Measurements from ENCODE around the gene AGPAT4. TPM values are rescaled to one million over a fixed set of nuclear protein-coding genes. Genes with fewer than 3 reads are reported as not detected.
"Not testable (repeated sequence)": the region's sequence is repeated elsewhere in the genome, so short reads cannot be mapped to it uniquely, and the experiment has no call there.

The AGPAT4 gene
- total RNA-seq, 6 experiments from 2014 or later = 0.42 to 1.7 (median 0.78) TPM

DNA sequence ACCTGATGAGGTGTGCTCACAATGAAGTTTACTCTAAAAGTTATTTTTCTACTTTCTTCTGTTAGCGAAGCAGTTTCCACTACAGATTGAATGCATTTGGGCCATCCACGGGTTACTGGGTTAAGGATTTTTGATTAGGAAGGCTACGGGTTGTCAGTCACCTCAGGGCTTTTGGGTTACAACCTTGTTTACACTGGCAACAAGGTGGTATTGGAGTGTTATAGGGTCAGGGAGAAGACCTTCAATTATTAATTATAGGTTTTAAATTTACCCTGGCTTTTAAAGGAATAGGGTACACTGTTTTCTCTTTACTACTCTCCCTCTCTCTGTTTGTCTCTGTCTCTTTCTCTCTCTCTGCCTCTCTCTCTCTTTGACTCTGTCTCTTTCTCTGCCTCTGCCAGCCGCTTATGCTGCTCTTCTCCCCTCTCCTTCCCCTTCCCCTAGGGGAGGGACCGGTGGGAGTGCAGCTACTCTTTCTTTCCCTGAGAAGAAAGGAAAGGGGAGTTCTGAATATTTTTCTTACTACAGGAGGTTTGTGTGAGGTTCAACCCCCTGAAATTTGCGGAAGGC is 40.2 kb upstream of the AGPAT4 start:
- H3K4me1 ChIP-seq = no peaks in the 10 kb centered on the region
- ATAC-seq (no peak), DNase-seq (no peak)
- intact Hi-C loops (cut with DNase I) = no loop called here
- H3K9me3 ChIP-seq = no peaks in the 10 kb centered on the region
- WGBS (ENCODE audit: insufficient coverage, low coverage, low lambda C conversion rate, missing lambda C conversion rate) = 61% methylated on average over 6 of the region's 6 CpGs
- no peaks in the 10 kb centered on the region for H3K36me3 ChIP-seq
- H3K27me3 ChIP-seq = no peaks in the 10 kb centered on the region
- no peak overlapping the region for H3K27ac ChIP-seq
- no peak overlapping the region for H3K4me3 ChIP-seq
- no peak for TF ChIP-seq POLR2A (IDR thresholded peaks at IDR 0.05)
- TF ChIP-seq, protein P1, sequence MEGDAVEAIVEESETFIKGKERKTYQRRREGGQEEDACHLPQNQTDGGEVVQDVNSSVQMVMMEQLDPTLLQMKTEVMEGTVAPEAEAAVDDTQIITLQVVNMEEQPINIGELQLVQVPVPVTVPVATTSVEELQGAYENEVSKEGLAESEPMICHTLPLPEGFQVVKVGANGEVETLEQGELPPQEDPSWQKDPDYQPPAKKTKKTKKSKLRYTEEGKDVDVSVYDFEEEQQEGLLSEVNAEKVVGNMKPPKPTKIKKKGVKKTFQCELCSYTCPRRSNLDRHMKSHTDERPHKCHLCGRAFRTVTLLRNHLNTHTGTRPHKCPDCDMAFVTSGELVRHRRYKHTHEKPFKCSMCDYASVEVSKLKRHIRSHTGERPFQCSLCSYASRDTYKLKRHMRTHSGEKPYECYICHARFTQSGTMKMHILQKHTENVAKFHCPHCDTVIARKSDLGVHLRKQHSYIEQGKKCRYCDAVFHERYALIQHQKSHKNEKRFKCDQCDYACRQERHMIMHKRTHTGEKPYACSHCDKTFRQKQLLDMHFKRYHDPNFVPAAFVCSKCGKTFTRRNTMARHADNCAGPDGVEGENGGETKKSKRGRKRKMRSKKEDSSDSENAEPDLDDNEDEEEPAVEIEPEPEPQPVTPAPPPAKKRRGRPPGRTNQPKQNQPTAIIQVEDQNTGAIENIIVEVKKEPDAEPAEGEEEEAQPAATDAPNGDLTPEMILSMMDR (IDR thresholded peaks at IDR 0.05) = no peak

- ATAC-seq; H3K27ac ChIP-seq; intact Hi-C loops (cut with DNase I); H3K27me3 ChIP-seq; H3K4me1 ChIP-seq; H3K4me3 ChIP-seq; H3K36me3 ChIP-seq; DNase-seq; H3K9me3 ChIP-seq: not testable (repeated sequence)
- 33% methylated on average over 3 of the region's 3 CpGs for WGBS (ENCODE audit: insufficient coverage, low coverage, low lambda C conversion rate, missing lambda C conversion rate)
Measured at GRCh38 chr6:161313475-161313874, 39.6 kb upstream of the AGPAT4 start.

GRCh38 chr6:161309774-161310173 is 35.9 kb upstream of the AGPAT4 start:
- ATAC-seq; H3K27me3 ChIP-seq; H3K36me3 ChIP-seq; H3K9me3 ChIP-seq; H3K27ac ChIP-seq; H3K4me1 ChIP-seq; intact Hi-C loops (cut with DNase I); H3K4me3 ChIP-seq; DNase-seq: not testable (repeated sequence)
- WGBS (ENCODE audit: insufficient coverage, low coverage, low lambda C conversion rate, missing lambda C conversion rate) = 65% methylated on average over 5 of the region's 7 CpGs

DNA sequence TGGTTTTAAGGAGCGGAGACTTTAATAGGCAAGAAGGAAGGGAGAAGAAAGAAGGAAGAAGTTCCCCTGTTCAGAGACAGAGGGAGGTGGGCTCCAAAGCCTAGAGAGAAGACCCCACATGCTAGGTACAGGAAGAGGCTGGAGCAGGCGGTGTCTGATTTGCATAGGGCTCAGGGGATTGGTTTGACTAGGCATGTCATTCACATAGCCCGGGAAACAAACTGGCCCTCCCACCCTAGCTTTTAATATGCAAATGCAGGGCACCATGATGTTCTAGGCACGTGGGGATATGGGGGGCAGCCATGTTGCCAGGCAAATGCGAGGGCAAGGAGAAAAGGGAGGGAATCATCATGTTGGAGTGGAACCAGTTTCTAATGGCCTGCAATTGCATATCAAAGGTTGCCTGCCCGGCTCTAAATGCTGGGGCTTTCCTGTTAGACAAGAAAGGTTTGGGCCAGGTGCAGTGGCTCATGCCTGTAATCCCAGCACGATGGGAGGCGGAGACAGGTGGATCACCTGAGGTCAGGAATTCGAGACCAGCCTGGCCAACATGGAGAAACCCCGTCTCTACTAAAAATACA is 34.3 kb upstream of the AGPAT4 start:
- no peaks in the 10 kb centered on the region for H3K36me3 ChIP-seq
- H3K4me3 ChIP-seq = no peak overlapping the region
- no peaks in the 10 kb centered on the region for H3K9me3 ChIP-seq
- ATAC-seq (no peak), DNase-seq (no peak)
- H3K27me3 ChIP-seq = no peaks in the 10 kb centered on the region
- TF ChIP-seq, protein P1 (IDR thresholded peaks at IDR 0.05) = no peak
- no peak for TF ChIP-seq POLR2A (IDR thresholded peaks at IDR 0.05)
- no peak overlapping the region for H3K27ac ChIP-seq
- no peaks in the 10 kb centered on the region for H3K4me1 ChIP-seq
- 54% methylated on average over 6 of the region's 10 CpGs for WGBS (ENCODE audit: insufficient coverage, low coverage, low lambda C conversion rate, missing lambda C conversion rate)
- intact Hi-C loops (cut with DNase I) = no loop called here

GRCh38 chr6:161305860-161306259 is 32.0 kb upstream of the AGPAT4 start:
- no peaks in the 10 kb centered on the region for H3K9me3 ChIP-seq
- no peak for DNase-seq
- no peak for ATAC-seq
- intact Hi-C loops (cut with DNase I) = no loop called here
- H3K4me3 ChIP-seq = no peak overlapping the region
- no peaks in the 10 kb centered on the region for H3K4me1 ChIP-seq
- H3K36me3 ChIP-seq = no peaks in the 10 kb centered on the region
- H3K27ac ChIP-seq = no peak overlapping the region
- TF ChIP-seq, protein P1 (IDR thresholded peaks at IDR 0.05) = no peak
- no peak for TF ChIP-seq POLR2A (IDR thresholded peaks at IDR 0.05)
- no peaks in the 10 kb centered on the region for H3K27me3 ChIP-seq
- 66% methylated on average over 2 of the region's 4 CpGs for WGBS (ENCODE audit: insufficient coverage, low coverage, low lambda C conversion rate, missing lambda C conversion rate)
